ENCODE results near the gene ZEB1. TPM values are rescaled to one million over a fixed set of nuclear protein-coding genes. Genes with fewer than 3 reads are reported as not detected.
"Not testable (repeated sequence)": the region's sequence is repeated elsewhere in the genome, so short reads cannot be mapped to it uniquely, and the experiment has no call there.

The ZEB1 gene
- total RNA-seq, 1 donor from 2014 or later: 63.1 TPM

DNA sequence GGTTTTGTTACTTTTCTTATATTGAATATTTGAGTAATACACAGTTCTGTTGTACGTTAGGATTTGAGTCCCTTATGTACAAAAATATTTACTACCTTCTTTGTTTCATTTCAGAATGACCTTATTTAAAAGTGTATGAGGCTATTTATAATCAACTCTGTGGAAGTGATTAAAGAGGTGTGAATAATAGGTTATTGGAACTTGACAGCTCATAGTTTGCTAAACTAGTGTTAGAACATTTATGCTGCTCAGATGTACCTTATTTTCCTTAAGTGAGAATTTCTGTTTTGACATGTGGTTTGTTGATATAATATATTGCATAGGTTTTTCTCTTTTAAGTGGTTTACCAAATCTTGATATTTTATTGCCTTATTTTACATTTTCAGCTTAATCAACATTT, 105.5 kb downstream of the ZEB1 start:
- no peak for TF ChIP-seq CTCF (IDR thresholded peaks at IDR 0.05)
- Mint-ChIP-seq H3K36me3 (ENCODE audit: low read depth) (peaks cover 6% of the 10 kb centered on the region), H3K27me3 (ENCODE audit: low read depth) (no peaks in the 10 kb centered on the region), H3K4me1 (ENCODE audit: low read depth) (peaks cover 60% of the 10 kb centered on the region), H3K4me3 (ENCODE audit: unreplicated experiment) (no peak overlapping the region), H3K9me3 (ENCODE audit: low read depth) (peaks cover 15% of the 10 kb centered on the region), H3K27ac (ENCODE audit: unreplicated experiment) (no peak overlapping the region)
- DNase-seq (ENCODE audit: low spot score): no peak

DNA sequence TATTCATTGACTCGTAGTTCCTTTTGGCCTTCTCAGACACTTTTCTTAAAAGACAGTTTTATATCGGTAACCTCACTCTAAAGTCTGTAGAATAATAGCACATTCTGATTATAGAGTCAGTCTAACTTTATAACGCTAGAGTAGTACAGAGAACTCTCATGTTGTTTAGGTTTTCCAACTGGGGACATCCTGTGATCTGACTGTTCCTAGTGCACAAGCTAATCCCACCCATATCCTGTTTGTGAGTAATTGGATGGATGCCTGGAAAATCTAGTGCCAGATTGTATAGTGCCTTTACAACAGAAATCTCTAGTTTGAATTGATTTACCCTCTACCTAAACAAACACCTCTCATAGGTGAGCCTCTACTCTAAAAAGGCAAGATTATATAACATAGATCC, 107.4 kb downstream of the ZEB1 start:
- H3K9me3 Mint-ChIP-seq (ENCODE audit: low read depth): peaks cover 15% of the 10 kb centered on the region
- peaks cover 46% of the 10 kb centered on the region for H3K4me1 Mint-ChIP-seq (ENCODE audit: low read depth)
- H3K27ac Mint-ChIP-seq (ENCODE audit: unreplicated experiment): peak overlapping the region; percentile 77
- no peaks in the 10 kb centered on the region for H3K27me3 Mint-ChIP-seq (ENCODE audit: low read depth)
- TF ChIP-seq CTCF (IDR thresholded peaks at IDR 0.05): no peak
- H3K4me3 Mint-ChIP-seq (ENCODE audit: unreplicated experiment): no peak overlapping the region
- peaks cover 6% of the 10 kb centered on the region for H3K36me3 Mint-ChIP-seq (ENCODE audit: low read depth)
- DNase-seq (ENCODE audit: low spot score): no peak

DNA sequence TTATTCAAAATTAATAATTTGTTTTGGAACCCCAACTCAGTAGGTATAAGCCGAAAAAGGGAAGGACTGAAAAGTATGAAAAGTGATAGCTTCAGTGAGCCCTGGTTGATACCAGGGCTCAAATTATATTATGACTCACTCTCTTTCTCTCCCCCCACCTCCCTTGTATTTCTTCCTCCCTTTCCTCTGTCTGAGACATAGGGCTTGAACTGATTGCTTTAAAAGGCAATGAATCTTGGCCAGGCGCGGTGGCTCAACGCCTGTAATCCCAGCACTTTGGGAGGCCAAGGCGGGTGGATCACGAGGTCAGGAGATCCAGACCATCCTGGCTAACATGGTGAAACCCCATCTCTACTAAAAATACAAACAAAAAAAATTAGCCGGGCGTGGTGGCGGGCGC, 108.3 kb downstream of the ZEB1 start:
- not testable (repeated sequence) for H3K27ac Mint-ChIP-seq (ENCODE audit: unreplicated experiment); H3K4me3 Mint-ChIP-seq (ENCODE audit: unreplicated experiment); H3K27me3 Mint-ChIP-seq (ENCODE audit: low read depth); H3K36me3 Mint-ChIP-seq (ENCODE audit: low read depth); DNase-seq (ENCODE audit: low spot score)
- H3K4me1 Mint-ChIP-seq (ENCODE audit: low read depth): peaks cover 42% of the 10 kb centered on the region
- peaks cover 15% of the 10 kb centered on the region for H3K9me3 Mint-ChIP-seq (ENCODE audit: low read depth)

DNA sequence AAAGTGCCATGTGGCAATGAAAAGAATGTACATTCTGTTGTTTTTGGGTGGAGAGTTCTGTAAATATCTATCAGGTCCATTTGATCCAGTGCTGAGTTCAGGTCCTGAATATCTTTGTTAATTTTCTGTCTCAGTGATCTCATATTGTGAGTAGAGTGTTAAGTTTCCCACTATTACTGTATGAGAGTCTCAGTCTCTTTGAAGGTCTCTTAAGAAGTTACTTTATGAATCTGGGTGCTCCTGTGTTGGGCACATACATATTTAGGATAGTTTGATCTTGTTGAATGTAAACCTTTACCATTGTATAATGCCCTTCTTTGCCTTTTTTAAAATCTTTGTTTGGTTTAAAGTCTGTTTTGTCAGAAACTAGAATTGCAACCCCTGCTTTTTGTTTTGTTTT, 109.5 kb downstream of the ZEB1 start:
- H3K36me3 Mint-ChIP-seq (ENCODE audit: low read depth); H3K4me3 Mint-ChIP-seq (ENCODE audit: unreplicated experiment); DNase-seq (ENCODE audit: low spot score); H3K27me3 Mint-ChIP-seq (ENCODE audit: low read depth): not testable (repeated sequence)
- peaks cover 42% of the 10 kb centered on the region for H3K4me1 Mint-ChIP-seq (ENCODE audit: low read depth)
- peak overlapping the region; percentile 53 for H3K27ac Mint-ChIP-seq (ENCODE audit: unreplicated experiment)
- peaks cover 15% of the 10 kb centered on the region for H3K9me3 Mint-ChIP-seq (ENCODE audit: low read depth)

- Mint-ChIP-seq H3K4me3 (ENCODE audit: unreplicated experiment) (no peak overlapping the region), H3K36me3 (ENCODE audit: low read depth) (peaks cover 9% of the 10 kb centered on the region), H3K9me3 (ENCODE audit: low read depth) (peaks cover 29% of the 10 kb centered on the region), H3K27me3 (ENCODE audit: low read depth) (no peaks in the 10 kb centered on the region), H3K4me1 (ENCODE audit: low read depth) (peaks cover 40% of the 10 kb centered on the region), H3K27ac (ENCODE audit: unreplicated experiment) (no peak overlapping the region)
- no peak for DNase-seq (ENCODE audit: low spot score)
- TF ChIP-seq CTCF (IDR thresholded peaks at IDR 0.05): no peak
Observed at GRCh38 chr10:31431021-31431420, 112.0 kb downstream of the ZEB1 start.

- Mint-ChIP-seq H3K4me1 (ENCODE audit: low read depth) (peaks cover 8% of the 10 kb centered on the region), H3K27me3 (ENCODE audit: low read depth) (no peaks in the 10 kb centered on the region), H3K27ac (ENCODE audit: unreplicated experiment) (peak overlapping the region; percentile 12), H3K4me3 (ENCODE audit: unreplicated experiment) (no peak overlapping the region), H3K36me3 (ENCODE audit: low read depth) (peaks cover 13% of the 10 kb centered on the region), H3K9me3 (ENCODE audit: low read depth) (peaks cover 19% of the 10 kb centered on the region)
- TF ChIP-seq CTCF (IDR thresholded peaks at IDR 0.05): no peak
- no peak for DNase-seq (ENCODE audit: low spot score)
Observed at GRCh38 chr10:31437959-31438358, 118.9 kb downstream of the ZEB1 start.
